K562 (cell line): Measurements from ENCODE around the gene FGFRL1. TPM values are rescaled to one million over a fixed set of nuclear protein-coding genes. Genes with fewer than 3 reads are reported as not detected.
A peak's percentile ranks its signal among the peaks of the same experiment; 100 is the strongest.

Experiments
- ATAC-seq: fragments of 200-7000 bp; cut with Tn5 transposase; 3 replicates; pipeline ENCODE4 v1.9.1; 2020; ENCODE audit warnings: moderate library complexity
- BruUV-seq: library from RNA; stranded (reverse); fragments of 400-500 nt; replicated peaks from 2 replicates; lab custom pipeline; 2021; lab: Mats Ljungman, UMichigan
- CTCF ChIA-PET: fragments of 300-600 bp; formaldehyde crosslinking; extraction: SDS; loops from one replicate; lab custom pipeline; 2021; ENCODE audit warnings: low intra/inter-chr PET ratio; lab: Yijun Ruan, JAX
- POLR2A ChIA-PET: fragments of 300-600, 350-650 bp; sonication (Branson Sonifier 250); formaldehyde crosslinking; extraction: SDS; loops from one replicate; lab custom pipeline; 2021; ENCODE audit warnings: antibody characterized with exemption, inconsistent platforms; lab: Yijun Ruan, JAX
- DNase-seq, 4 experiments: peaks; one replicate each; pipeline versions ENCODE4 v3.0.0 to v3.0.0-alpha.2; 2011 to 2018; ENCODE audit warnings: low spot score in 3 of 4, mixed read lengths in 3 of 4; ENCODE audit errors: extremely low read depth in 1 of 4
- FAIRE-seq: peaks from 2 replicates; lab custom pipeline; 2011; peaks lifted over from hg19 to GRCh38; lab: Jason Lieb, UNC
- H2AFZ ChIP-seq: 2 replicates; pipeline ENCODE4 v1.6.0; 2011; ENCODE audit warnings: low read depth, low read length, control low read depth, inconsistent platforms
- H3K27ac ChIP-seq: fragments of 200-600 bp; 3 replicates; pipeline ENCODE4 v1.8.0; 2011; ENCODE audit warnings: low read depth, mild to moderate bottlenecking, control low read depth, inconsistent platforms, low read length, moderate library complexity, mixed read lengths; ENCODE audit errors: extremely low read depth
- H3K27me3 ChIP-seq, 2 experiments: fragments of 300-600 bp in 1 of 2; 2 replicates in 1 of 2; 3 replicates in 1 of 2; pipeline versions ENCODE4 v1.6.0 to v1.8.0; 2011; ENCODE audit warnings: inconsistent platforms in 2 of 2, low read length in 2 of 2, mild to moderate bottlenecking in 1 of 2, mixed read lengths in 1 of 2, moderate library complexity in 1 of 2; ENCODE audit not compliant: control insufficient read depth in 2 of 2, insufficient read depth in 2 of 2
- H3K36me3 ChIP-seq: fragments of 300-600 bp; 3 replicates; pipeline ENCODE4 v1.8.0; 2011; ENCODE audit warnings: mild to moderate bottlenecking, low read length, inconsistent platforms; ENCODE audit not compliant: control insufficient read depth, insufficient read depth
- H3K4me1 ChIP-seq, 2 experiments: fragments of 200-600 bp in 1 of 2; replicated peaks in 1 of 2; 2 replicates in 1 of 2; 3 replicates in 1 of 2; pipeline versions ENCODE4 v1.5.1 to v1.8.0; 2011; ENCODE audit warnings: inconsistent platforms in 2 of 2, low read length in 2 of 2, mild to moderate bottlenecking in 1 of 2, mixed read lengths in 1 of 2, moderate library complexity in 1 of 2; ENCODE audit not compliant: control insufficient read depth in 2 of 2, insufficient read depth in 2 of 2
- H3K4me2 ChIP-seq: 2 replicates; pipeline ENCODE4 v1.6.1; 2011; ENCODE audit warnings: low read length, control low read depth, inconsistent platforms, mixed read lengths; ENCODE audit not compliant: insufficient read depth
- H3K4me3 ChIP-seq: fragments of 200-600 bp; sonication (generic), shearing (Covaris generic); 2 replicates; pipeline ENCODE4 v1.5.1; 2016; ENCODE audit warnings: control low read depth, inconsistent platforms
- H3K79me2 ChIP-seq: fragments of 200-600 bp; 3 replicates; pipeline ENCODE4 v1.8.0; 2011; ENCODE audit warnings: low read length, inconsistent platforms; ENCODE audit not compliant: control insufficient read depth, insufficient read depth
- H3K9ac ChIP-seq, 2 experiments: 2 replicates each; pipeline versions ENCODE4 v1.6.0 to v1.6.1; 2011; ENCODE audit warnings: low read depth in 2 of 2, low read length in 2 of 2, control low read depth in 1 of 2, inconsistent platforms in 1 of 2, mild to moderate bottlenecking in 1 of 2, mixed read lengths in 1 of 2; ENCODE audit not compliant: insufficient read depth in 1 of 2
- H3K9me1 ChIP-seq: one replicate; pipeline ENCODE4 v1.6.0; 2011; ENCODE audit warnings: inconsistent platforms, mild to moderate bottlenecking, low read length, moderate library complexity; ENCODE audit not compliant: control insufficient read depth, insufficient read depth
- H3K9me3 ChIP-seq: replicated peaks from 2 replicates; pipeline ENCODE4 v1.5.1; 2011; ENCODE audit warnings: low read depth, low read length, inconsistent platforms; ENCODE audit not compliant: control insufficient read depth, insufficient read depth
- H4K20me1 ChIP-seq: replicated peaks from 2 replicates; pipeline ENCODE4 v1.6.1; 2011; ENCODE audit warnings: low read length, inconsistent platforms, mixed read lengths; ENCODE audit not compliant: control insufficient read depth, insufficient read depth
- CBX2 ChIP-seq: fragments of 200-600 bp; sonication (generic); IDR thresholded peaks from one replicate; pipeline ENCODE4 v1.6.1; 2012; ENCODE audit warnings: mild to moderate bottlenecking, low read length, inconsistent platforms; ENCODE audit not compliant: insufficient read depth, poor library complexity, severe bottlenecking
- ILF3 ChIP-seq: fragments of 450-650 bp; IDR thresholded peaks from 2 replicates; pipeline ENCODE4 v1.6.1; 2018; ENCODE audit warnings: antibody characterized with exemption, mild to moderate bottlenecking, moderate library complexity, borderline replicate concordance
- KAT8 ChIP-seq: fragments of 450-650 bp; IDR thresholded peaks from 2 replicates; pipeline ENCODE4 v1.6.1; 2016; ENCODE audit warnings: low read depth, mild to moderate bottlenecking
- MTF1 ChIP-seq: fragments of 250-450 bp; sonication (Bioruptor Pico); IDR thresholded peaks from 2 replicates; pipeline ENCODE4 v1.9.0; 2021; ENCODE audit warnings: moderate library complexity, mild to moderate bottlenecking, inconsistent platforms, borderline replicate concordance
- NFXL1 ChIP-seq: fragments of 450-650 bp; formaldehyde crosslinking; IDR thresholded peaks from 2 replicates; pipeline ENCODE4 v1.4.0; 2021; ENCODE audit warnings: mild to moderate bottlenecking
- VEZF1 ChIP-seq: fragments of 200-800 bp; sonication (Bioruptor generic); IDR thresholded peaks from 2 replicates; pipeline ENCODE4 v1.6.1; 2017; ENCODE audit warnings: missing genetic modification characterization, missing compliant biosample characterization
- ZBTB49 ChIP-seq: sonication (generic); formaldehyde crosslinking; IDR thresholded peaks from 2 replicates; pipeline ENCODE4 v1.8.0; 2022; ENCODE audit warnings: missing genetic modification reagents, mild to moderate bottlenecking, borderline replicate concordance
- ZBTB8A ChIP-seq: fragments of 450-650 bp; IDR thresholded peaks from 2 replicates; pipeline ENCODE4 v1.6.1; 2018; ENCODE audit warnings: mild to moderate bottlenecking, moderate library complexity; ENCODE audit not compliant: partially characterized antibody
- ZFX ChIP-seq: sonication (generic); formaldehyde crosslinking; IDR thresholded peaks from 2 replicates; pipeline ENCODE4 v1.8.0; 2022; ENCODE audit warnings: mild to moderate bottlenecking, missing genetic modification reagents, moderate library complexity
- ZNF232 ChIP-seq: sonication (generic); formaldehyde crosslinking; IDR thresholded peaks from 2 replicates; pipeline ENCODE4 v1.8.0; 2022; ENCODE audit warnings: mild to moderate bottlenecking, missing genetic modification reagents
- ZNF384 ChIP-seq: IDR thresholded peaks from 2 replicates; pipeline ENCODE4 v1.6.1; 2012; ENCODE audit warnings: low read depth, low read length, improper control_type of control experiment
- ZSCAN32 ChIP-seq: fragments of 450-650 bp; formaldehyde crosslinking; IDR thresholded peaks from 2 replicates; pipeline ENCODE4 v1.4.0; 2020; ENCODE audit warnings: mild to moderate bottlenecking, moderate library complexity
- WGBS: fragments of 100-300 bp; shearing (Covaris generic); methylation state at CpG from one replicate; pipeline ENCODE4 v1.1.6; 2016; ENCODE audit warnings: low coverage, mixed read lengths; ENCODE audit not compliant: insufficient coverage; ENCODE audit errors: missing lambda C conversion rate; 5-methylcytosine and 5-hydroxymethylcytosine counted together
- in situ Hi-C: fragments of 300-500 bp; cut with MboI; formaldehyde crosslinking; loops from 4 replicates; pipeline ENCODE4 v1.15.0; 2018; ENCODE audit warnings: inconsistent platforms, mixed read lengths
- intact Hi-C: fragments of 100-400 bp; cut with micrococcal nuclease; formaldehyde crosslinking; loops from 2 replicates; pipeline ENCODE4 v1.14.2; 2022
- polyA plus RNA-seq, 8 experiments: library from polyadenylated mRNA; depleted of rRNA in 4 of 8; stranded (reverse) in 5 of 8; unstranded in 3 of 8; fragments of >200 nt; fragmentation: Nextera tagmentation in 2 of 8; fragmentation: Illumina TruSeq in 1 of 8; extraction: Ambion mirVana in 2 of 8; extraction: Trizol in 1 of 8; gene quantifications; 2 replicates each; pipeline versions ENCODE4 v1.2.1 to v1.2.3, GENCODE V29; 2011 to 2014; ENCODE audit warnings: inconsistent platforms in 1 of 8, missing spikeins in 1 of 8
- total RNA-seq, 7 experiments: library from RNA; depleted of rRNA in 6 of 7; stranded (reverse); fragments of >200 nt in 6 of 7; fragmentation: Illumina TruSeq in 2 of 7; extraction: Trizol in 2 of 7; gene quantifications; 2 replicates each; pipeline versions ENCODE4 v1.2.1 to v1.2.3, GENCODE V29; 2011 to 2021; ENCODE audit warnings: low replicate concordance in 1 of 7

Gene FGFRL1
- total and polyA plus RNA-seq, 9 of the 15 experiments (the other 6 are each of a cell fraction or from before 2014, with no cell fraction given) = 0.34 to 49.9 (median 14.6) TPM

- WGBS = 90% methylated on average over 15 of the region's 15 CpGs
- Histone ChIP-seq H3K9me3 (no peaks in the 10 kb centered on the region; the same call in 1 of the 2 replicates), H3K79me2 (peaks cover 28% of the 10 kb centered on the region), H3K9me1 (no peaks in the 10 kb centered on the region), H3K27ac (no peak overlapping the region), H4K20me1 (no peaks in the 10 kb centered on the region), H3K27me3 (no peaks in the 10 kb centered on the region), H3K4me3 (no peak overlapping the region), H3K9ac (peak overlapping the region in 1 of 2 experiments; percentile 74; a peak in 1 of 4 replicates), H3K4me1 (peaks cover 43 to 59% of the 10 kb centered on the region in 2 experiments), H3K4me2 (no peak overlapping the region), H3K36me3 (no peaks in the 10 kb centered on the region), H2AFZ (no peak overlapping the region)
- POLR2A ChIA-PET = no interaction called here
- in situ Hi-C loops = no loop called here
- ATAC-seq = no peak
- DNase-seq = no peak
- no peak for TF ChIP-seq VEZF1 (CRISPR knock-in tag)
- TF ChIP-seq KAT8 = no peak
- TF ChIP-seq NFXL1 (CRISPR knock-in tag) = no peak
- TF ChIP-seq ILF3 = no peak
- no peak for TF ChIP-seq ZSCAN32 (CRISPR knock-in tag)
- TF ChIP-seq ZFX (CRISPR knock-in tag) = no peak
- no peak for TF ChIP-seq ZNF384
- TF ChIP-seq ZBTB49 (CRISPR knock-in tag) = no peak
- no peak for TF ChIP-seq ZBTB8A
- TF ChIP-seq ZNF232 (CRISPR knock-in tag) = no peak
- no peak for TF ChIP-seq CBX2
- no peak for TF ChIP-seq MTF1 (CRISPR knock-in tag)
- no peak for FAIRE-seq
- CTCF ChIA-PET = no interaction called here
- intact Hi-C loops = loop anchor here (10.0 kb wide), 2 partner anchors 218 to 298 kb away; partner anchors contain the start of gene SLC49A3
- BruUV-seq = no TSS peak
Observed at GRCh38 chr4:982814-983213, 28.6 kb upstream of the FGFRL1 start.
